Measurements from ENCODE around the gene FAM83C.
A peak's percentile ranks its signal among the peaks of the same experiment; 100 is the strongest.

The FAM83C gene

GRCh38 chr20:35302421-35303335, 10.5 kb upstream of the FAM83C start:
- H3K27ac ChIP-seq, result peak overlapping the region; percentile 43
- TF ChIP-seq, protein P1, sequence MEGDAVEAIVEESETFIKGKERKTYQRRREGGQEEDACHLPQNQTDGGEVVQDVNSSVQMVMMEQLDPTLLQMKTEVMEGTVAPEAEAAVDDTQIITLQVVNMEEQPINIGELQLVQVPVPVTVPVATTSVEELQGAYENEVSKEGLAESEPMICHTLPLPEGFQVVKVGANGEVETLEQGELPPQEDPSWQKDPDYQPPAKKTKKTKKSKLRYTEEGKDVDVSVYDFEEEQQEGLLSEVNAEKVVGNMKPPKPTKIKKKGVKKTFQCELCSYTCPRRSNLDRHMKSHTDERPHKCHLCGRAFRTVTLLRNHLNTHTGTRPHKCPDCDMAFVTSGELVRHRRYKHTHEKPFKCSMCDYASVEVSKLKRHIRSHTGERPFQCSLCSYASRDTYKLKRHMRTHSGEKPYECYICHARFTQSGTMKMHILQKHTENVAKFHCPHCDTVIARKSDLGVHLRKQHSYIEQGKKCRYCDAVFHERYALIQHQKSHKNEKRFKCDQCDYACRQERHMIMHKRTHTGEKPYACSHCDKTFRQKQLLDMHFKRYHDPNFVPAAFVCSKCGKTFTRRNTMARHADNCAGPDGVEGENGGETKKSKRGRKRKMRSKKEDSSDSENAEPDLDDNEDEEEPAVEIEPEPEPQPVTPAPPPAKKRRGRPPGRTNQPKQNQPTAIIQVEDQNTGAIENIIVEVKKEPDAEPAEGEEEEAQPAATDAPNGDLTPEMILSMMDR (conservative IDR thresholded peaks at IDR 0.05), result no peak

- TF ChIP-seq, protein P1 (conservative IDR thresholded peaks at IDR 0.05), result no peak
- no peak overlapping the region; the same call in 1 of the 2 replicates for H3K27ac ChIP-seq
Observed at GRCh38 chr20:35301426-35301825, 9.2 kb upstream of the FAM83C start.

DNA sequence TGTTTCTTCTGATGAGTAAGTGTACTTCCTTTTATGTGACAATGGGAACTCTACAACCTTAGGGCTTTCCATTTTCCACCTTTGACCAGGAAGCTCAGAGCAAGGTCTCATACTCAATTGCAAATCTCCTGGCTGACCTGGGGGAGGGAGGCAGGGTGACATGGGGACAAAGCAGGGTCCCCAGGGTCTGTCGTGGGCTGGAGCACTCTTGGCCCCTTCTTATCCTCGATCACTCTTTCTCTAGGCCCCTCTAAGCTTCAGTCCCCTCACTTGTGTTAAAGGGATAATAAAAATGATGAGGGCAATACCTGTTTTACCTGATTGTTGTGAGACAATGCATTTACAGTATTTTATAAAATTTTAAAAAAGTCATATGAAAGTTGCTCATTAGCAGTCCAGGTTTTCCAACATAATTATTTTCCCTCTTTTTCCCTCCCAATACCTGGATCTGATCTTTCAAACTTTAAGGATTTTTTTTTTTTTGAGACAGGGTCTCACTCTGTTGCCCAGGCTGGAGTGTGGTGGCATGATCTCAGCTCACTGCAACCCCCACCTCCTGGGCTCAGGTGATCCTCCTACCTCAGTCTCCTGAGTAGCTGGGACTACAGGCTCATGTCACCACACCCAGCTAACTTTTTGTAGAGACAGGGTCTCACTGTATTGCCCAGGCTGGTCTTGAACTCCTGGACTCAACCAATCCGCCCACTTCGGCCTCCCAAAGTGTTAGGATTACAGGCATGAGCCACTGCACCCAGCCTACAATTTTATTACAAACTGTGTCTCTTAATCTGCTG, 8.4 kb upstream of the FAM83C start:
- TF ChIP-seq, protein P1 (conservative IDR thresholded peaks at IDR 0.05), result no peak
- no peak overlapping the region for H3K27ac ChIP-seq

DNA sequence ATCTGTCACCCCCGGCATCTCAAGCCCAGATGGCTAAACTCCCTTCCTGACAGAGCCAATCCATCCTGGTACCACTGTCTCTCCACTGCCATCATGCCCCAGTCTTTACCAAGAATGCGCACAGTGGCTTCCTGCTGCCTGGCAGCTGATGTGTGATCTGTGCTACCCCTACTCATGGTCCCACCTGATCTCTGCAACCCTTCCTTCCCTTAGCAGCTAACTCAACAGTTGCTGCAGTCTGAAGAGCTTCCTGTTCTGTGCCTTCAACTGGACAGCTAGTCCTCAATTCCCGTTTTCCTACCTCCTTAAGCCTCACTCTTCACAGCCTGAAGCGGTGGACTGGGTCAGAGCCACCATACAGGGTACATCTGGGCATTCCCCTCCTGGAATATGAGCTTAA, 7.6 kb upstream of the FAM83C start:
- TF ChIP-seq, protein P1 (conservative IDR thresholded peaks at IDR 0.05), result no peak

GRCh38 chr20:35298264-35298663, 6.0 kb upstream of the FAM83C start:
- H3K27ac ChIP-seq, result no peak overlapping the region
- TF ChIP-seq, protein P1 (conservative IDR thresholded peaks at IDR 0.05), result no peak

More for the DNA sequence above, 7.6 kb upstream of the FAM83C start:
- H3K27ac ChIP-seq, result no peak overlapping the region

- TF ChIP-seq, protein P1 (conservative IDR thresholded peaks at IDR 0.05), result no peak
- no peak overlapping the region for H3K27ac ChIP-seq
Observed at GRCh38 chr20:35297740-35298139, 5.5 kb upstream of the FAM83C start.

DNA sequence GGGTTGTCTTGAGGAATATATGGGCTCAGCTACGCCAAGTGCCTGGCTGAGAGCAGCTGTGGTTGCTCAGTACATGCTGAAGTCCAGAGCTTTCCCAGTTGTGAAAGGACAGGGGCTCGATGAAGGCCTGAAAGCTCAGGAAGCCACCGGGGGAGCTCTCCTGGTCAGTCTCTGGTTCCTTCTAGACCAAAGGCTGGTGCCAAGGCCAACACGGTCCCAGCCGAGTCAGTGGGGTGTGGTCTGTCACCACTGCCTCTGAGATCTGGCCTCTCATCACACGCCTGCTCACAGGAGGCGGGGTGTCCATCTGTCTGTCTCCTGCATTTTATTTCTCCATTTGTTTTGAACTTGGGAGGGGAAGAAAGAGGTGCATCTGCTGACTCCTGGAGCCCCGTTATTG, 4.9 kb upstream of the FAM83C start:
- TF ChIP-seq, protein P1 (conservative IDR thresholded peaks at IDR 0.05), result no peak
- no peak overlapping the region for H3K27ac ChIP-seq
